Sigmoid colon (tissue), 3 donors: Measurements from ENCODE around the gene RHBDF2.

ENCODE experiments used
- CTCF ChIP-seq, 4 experiments: fragments of 450-650 bp in 3 of 4; fragments of 200-600 bp in 1 of 4; IDR thresholded peaks; one replicate each; pipeline ENCODE4 v1.5.1; 2016 to 2019; ENCODE audit warnings: antibody characterized with exemption in 4 of 4, mild to moderate bottlenecking in 3 of 4, moderate library complexity in 2 of 4
- POLR2A ChIP-seq, 2 donors: fragments of 450-650 bp; IDR thresholded peaks; one replicate each; pipeline ENCODE4 v1.6.1; 2016; ENCODE audit warnings: antibody characterized with exemption in 2 of 2, mild to moderate bottlenecking in 2 of 2, moderate library complexity in 2 of 2

DNA sequence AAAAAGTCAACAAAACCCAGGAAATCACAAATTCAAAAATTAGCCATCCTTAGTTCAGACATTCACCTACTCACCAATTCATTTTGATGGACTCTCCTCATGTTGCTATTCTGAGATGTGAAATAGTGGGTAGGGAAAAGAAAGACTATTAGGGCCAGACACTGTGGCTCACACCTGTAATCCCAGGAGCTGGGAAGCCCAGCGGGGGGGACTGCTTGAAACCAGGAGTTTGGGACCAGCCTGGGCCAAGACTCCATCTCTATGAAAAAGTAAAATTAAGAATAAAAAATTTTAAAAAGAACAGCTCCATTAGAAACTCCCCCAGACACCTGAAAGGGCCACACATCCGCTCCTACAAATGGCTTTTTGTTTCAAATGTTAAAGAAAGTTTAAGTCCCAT, 69.7 kb downstream of the RHBDF2 start:
- TF ChIP-seq POLR2A (IDR thresholded peaks at IDR 0.05) (no peak), CTCF (IDR thresholded peaks at IDR 0.05) (no peak)
